ENCODE measurements around the gene BAZ1A. TPM values are rescaled to one million over a fixed set of nuclear protein-coding genes. Genes with fewer than 3 reads are reported as not detected.

BAZ1A gene
- total and polyA plus RNA-seq, 4 donors: 4.5 to 44.9 (median 13.3) TPM

- H3K27ac ChIP-seq (ENCODE audit: low read depth in 1 of 2, low read length in 2 of 2): no peak overlapping the region
- H3K4me1 ChIP-seq (ENCODE audit: control insufficient read depth in 4 of 4, insufficient read depth in 4 of 4, low read length in 3 of 4): no peaks in the 10 kb centered on the region
- no peaks in the 10 kb centered on the region for H3K9me3 ChIP-seq (ENCODE audit: control insufficient read depth in 4 of 4, low read length in 3 of 4)
- no peak for TF ChIP-seq RXRA (IDR thresholded peaks at IDR 0.05)
- no peak for TF ChIP-seq TAF1 (conservative IDR thresholded peaks at IDR 0.05)
- TF ChIP-seq RAD21 (IDR thresholded peaks at IDR 0.05): no peak
- TF ChIP-seq MAX (IDR thresholded peaks at IDR 0.05): no peak
- WGBS: 63% methylated on average over 3 of the region's 3 CpGs
- no peak overlapping the region for H3K9ac ChIP-seq (ENCODE audit: low read depth in 1 of 2, low read length in 2 of 2)
- H3K4me3 ChIP-seq (ENCODE audit: low read depth in 1 of 3, low read length in 3 of 3): no peak overlapping the region
- H3K27me3 ChIP-seq (ENCODE audit: control insufficient read depth in 4 of 4, insufficient read depth in 4 of 4, low read length in 3 of 4): no peaks in the 10 kb centered on the region
- H3K36me3 ChIP-seq (ENCODE audit: control insufficient read depth in 4 of 4, insufficient read depth in 3 of 4, low read depth in 1 of 4, low read length in 3 of 4): no peaks in the 10 kb centered on the region
- no peak for DNase-seq (ENCODE audit: low spot score)
Observed at GRCh38 chr14:34733245-34733644, 141.9 kb downstream of the BAZ1A start.

GRCh38 chr14:34732802-34733201 lies 142.4 kb downstream of the BAZ1A start:
- Histone ChIP-seq H3K27ac (ENCODE audit: low read depth in 1 of 2, low read length in 2 of 2) (no peak overlapping the region), H3K9ac (ENCODE audit: low read depth in 1 of 2, low read length in 2 of 2) (no peak overlapping the region), H3K4me1 (ENCODE audit: control insufficient read depth in 4 of 4, insufficient read depth in 4 of 4, low read length in 3 of 4) (no peaks in the 10 kb centered on the region), H3K36me3 (ENCODE audit: control insufficient read depth in 4 of 4, insufficient read depth in 3 of 4, low read depth in 1 of 4, low read length in 3 of 4) (no peaks in the 10 kb centered on the region), H3K4me3 (ENCODE audit: low read depth in 1 of 3, low read length in 3 of 3) (no peak overlapping the region), H3K9me3 (ENCODE audit: control insufficient read depth in 4 of 4, low read length in 3 of 4) (no peaks in the 10 kb centered on the region), H3K27me3 (ENCODE audit: control insufficient read depth in 4 of 4, insufficient read depth in 4 of 4, low read length in 3 of 4) (no peaks in the 10 kb centered on the region)
- WGBS: 77% methylated on average over 4 of the region's 4 CpGs
- TF ChIP-seq SP1 (IDR thresholded peaks at IDR 0.05): no peak
- TF ChIP-seq NR2F2 (IDR thresholded peaks at IDR 0.05): no peak
- TF ChIP-seq REST (IDR thresholded peaks at IDR 0.05): no peak
- no peak for TF ChIP-seq ATF3 (IDR thresholded peaks at IDR 0.05)
- TF ChIP-seq MAX (IDR thresholded peaks at IDR 0.05): no peak
- TF ChIP-seq YY1 (IDR thresholded peaks at IDR 0.05): no peak
- TF ChIP-seq GABPA (IDR thresholded peaks at IDR 0.05 in 1 of 2, conservative IDR thresholded peaks at IDR 0.05 in 1 of 2): no peak
- TF ChIP-seq CTCF (IDR thresholded peaks at IDR 0.05; ENCODE audit: low read depth, low read length, missing input control): no peak
- no peak for TF ChIP-seq RXRA (IDR thresholded peaks at IDR 0.05)
- DNase-seq (ENCODE audit: low spot score): no peak

GRCh38 chr14:34723867-34724266 lies 151.3 kb downstream of the BAZ1A start:
- H3K9me3 ChIP-seq (ENCODE audit: control insufficient read depth in 4 of 4, low read length in 3 of 4): no peaks in the 10 kb centered on the region
- H3K27ac ChIP-seq (ENCODE audit: low read depth in 1 of 2, low read length in 2 of 2): no peak overlapping the region
- no peaks in the 10 kb centered on the region for H3K27me3 ChIP-seq (ENCODE audit: control insufficient read depth in 4 of 4, insufficient read depth in 4 of 4, low read length in 3 of 4)
- H3K36me3 ChIP-seq (ENCODE audit: control insufficient read depth in 4 of 4, insufficient read depth in 3 of 4, low read depth in 1 of 4, low read length in 3 of 4): no peaks in the 10 kb centered on the region
- 97% methylated on average over 3 of the region's 3 CpGs for WGBS
- H3K9ac ChIP-seq (ENCODE audit: low read depth in 1 of 2, low read length in 2 of 2): no peak overlapping the region
- H3K4me1 ChIP-seq (ENCODE audit: control insufficient read depth in 4 of 4, insufficient read depth in 4 of 4, low read length in 3 of 4): peaks cover 0 to 5% (median 0%) of the 10 kb centered on the region in 4 donors
- H3K4me3 ChIP-seq (ENCODE audit: low read depth in 1 of 3, low read length in 3 of 3): no peak overlapping the region
- TF ChIP-seq FOXA1 (IDR thresholded peaks at IDR 0.05): no peak
- DNase-seq (ENCODE audit: low spot score): no peak

All from liver (tissue), 9 donors.